HG02870 (cell line): ENCODE data around the gene BOLA1.
"Not testable (repeated sequence)": the region's sequence is repeated elsewhere in the genome, so short reads cannot be mapped to it uniquely, and the experiment has no call there.

ENCODE experiments used
- ATAC-seq: cut with Tn5 transposase; IDR thresholded peaks from one replicate; pipeline ENCODE4 v1.9.1; 2021; ENCODE audit warnings: mild to moderate bottlenecking, moderate library complexity; ENCODE audit not compliant: unreplicated experiment

BOLA1 gene

DNA sequence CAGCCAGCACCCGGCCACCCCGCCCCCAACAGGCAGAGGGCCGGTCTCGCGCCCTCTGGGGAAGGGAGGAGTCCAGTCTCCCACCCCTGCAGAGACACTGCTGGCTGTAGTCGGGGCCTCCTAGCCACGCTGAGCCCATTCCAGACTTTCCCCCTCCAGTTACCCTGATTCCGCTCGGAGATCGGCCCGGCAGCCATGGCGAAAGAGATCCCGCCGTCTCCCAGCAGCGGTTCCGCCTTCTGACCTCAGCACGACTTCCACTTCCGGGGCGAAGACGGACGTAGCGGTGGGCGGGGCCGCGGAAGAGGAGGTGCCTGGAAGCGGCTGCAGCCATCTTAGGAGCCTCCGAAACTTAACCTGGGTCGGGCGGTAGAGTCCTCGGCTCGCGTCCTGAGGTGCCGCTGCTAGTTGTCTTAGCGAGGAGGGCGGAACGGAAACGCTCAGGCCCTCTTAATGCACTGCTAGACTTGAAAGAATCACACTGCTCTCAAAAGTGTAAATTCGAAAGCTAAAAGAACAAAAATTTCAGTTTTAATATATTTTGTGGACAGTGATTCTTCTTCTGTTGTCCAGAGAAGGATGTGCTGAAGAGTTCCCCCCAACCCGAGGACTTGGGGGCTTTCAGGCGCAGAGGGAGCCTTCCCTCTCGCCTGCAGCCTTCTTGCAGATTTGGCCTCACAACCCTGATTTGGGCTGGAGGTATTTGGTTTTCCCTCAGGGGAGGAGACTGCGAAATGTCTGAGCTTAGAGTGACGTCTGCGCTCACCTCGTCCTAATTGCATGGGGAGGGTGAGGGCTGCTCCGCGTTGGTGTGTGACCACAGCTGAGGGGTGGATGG lies 28.4 kb downstream of the BOLA1 start, which contains the start of gene SF3B4:
Gene SF3B4, minus strand, starts transcription at position 241 of the 838 bp plus-strand sequence. Its CDS starts 44 bp downstream, at position 197.
- ATAC-seq: peak; percentile 90

DNA sequence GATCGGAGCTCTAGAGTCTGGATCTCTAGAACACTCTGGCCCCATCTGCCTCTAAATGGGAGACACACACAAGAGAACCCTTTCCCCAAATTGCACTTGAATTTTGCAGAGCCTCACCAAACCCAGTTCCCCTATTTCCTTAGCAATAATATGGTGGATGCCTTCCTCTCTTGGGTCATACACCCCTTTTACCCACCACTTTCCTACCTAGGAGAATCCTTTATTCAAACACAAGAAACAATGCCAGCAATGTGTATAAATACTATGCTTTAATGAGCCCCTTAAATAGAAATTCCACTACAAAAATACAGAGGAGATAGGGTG lies 29.0 kb downstream of the BOLA1 start:
- ATAC-seq: no peak

DNA sequence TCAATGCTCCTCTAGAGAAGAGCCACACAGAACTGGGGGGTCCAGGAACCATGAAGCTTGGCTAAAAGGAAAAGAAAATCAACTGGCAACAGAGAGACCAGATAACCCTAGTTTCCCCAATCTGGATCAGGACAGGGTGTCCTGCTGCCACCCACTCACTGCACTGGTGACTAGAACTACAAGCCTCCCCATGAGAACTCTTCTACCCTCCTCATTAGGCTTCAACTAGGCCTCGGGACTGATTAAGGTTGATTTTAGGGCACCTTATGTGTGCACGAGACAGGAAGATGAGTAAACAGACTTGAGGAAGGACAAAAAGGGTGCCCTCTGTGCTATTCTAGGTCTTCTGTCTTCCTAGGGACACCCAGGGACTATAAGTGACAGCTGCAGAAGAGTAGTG lies 30.5 kb downstream of the BOLA1 start:
- ATAC-seq: no peak

DNA sequence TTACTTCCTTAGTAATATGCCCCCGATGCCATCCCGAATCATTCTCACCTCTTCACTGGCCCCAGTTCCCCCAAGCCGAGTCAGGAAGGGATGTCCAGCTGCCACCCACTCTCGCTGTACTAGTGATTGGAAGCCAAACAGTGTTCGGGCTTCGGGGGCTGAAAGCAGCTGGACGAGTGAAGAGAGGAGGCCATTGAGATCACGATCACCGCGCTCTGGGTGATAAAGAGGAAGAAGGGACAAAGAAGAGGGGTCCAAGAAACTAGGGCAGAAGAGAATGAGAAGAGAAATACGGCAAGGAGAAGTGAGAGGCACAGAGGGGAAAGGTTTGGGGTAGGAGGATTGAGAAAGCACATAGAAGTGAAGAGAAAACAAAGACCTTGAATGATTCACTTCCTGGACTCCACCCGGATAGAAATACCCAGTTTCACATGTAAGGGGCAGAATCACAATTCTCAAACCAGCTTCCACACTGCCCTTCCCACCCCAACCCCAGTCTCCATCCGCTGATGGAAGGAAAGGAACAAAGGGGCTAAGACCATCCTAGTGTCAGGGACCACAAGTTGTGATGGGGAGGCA lies 31.9 kb downstream of the BOLA1 start:
- no peak for ATAC-seq

DNA sequence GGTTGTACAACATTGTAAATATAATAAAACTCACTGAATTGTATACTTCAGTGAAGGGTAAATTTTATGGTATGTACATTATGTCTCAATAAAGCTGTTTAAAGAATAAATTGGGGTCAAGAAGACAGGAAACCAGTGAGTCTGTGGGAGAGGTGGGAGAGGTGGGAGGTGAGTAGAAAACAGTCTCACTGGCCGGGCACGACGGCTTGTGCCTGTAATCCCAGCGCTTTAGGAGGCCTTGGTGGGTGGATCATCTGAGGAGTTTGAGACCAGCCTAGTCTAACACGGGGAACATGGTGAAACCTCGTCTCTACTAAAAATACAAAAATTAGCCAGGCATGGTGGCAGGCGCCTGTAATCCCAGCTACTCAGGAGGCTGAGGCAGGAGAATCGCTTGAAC lies 33.1 kb downstream of the BOLA1 start:
- no peak for ATAC-seq

DNA sequence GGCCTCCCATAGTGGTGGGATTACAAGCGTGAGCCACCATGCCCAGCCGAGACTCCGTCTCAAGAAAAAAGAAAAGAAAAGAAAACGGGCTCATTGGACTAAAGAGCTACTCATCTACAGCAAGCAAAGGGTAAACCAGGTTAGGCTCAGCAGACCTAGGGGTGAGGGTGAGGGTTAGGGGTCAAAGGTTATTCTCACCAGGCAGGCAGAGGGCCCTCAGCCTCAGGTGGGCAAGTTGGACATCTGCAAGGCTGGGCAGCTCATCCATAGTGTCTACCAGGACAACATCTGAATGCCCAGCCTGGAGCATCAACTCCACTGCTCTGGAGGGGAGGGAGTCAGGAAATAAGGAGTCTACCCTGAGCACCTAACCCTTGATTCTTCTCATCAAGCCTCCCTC lies 33.8 kb downstream of the BOLA1 start:
- no peak for ATAC-seq

DNA sequence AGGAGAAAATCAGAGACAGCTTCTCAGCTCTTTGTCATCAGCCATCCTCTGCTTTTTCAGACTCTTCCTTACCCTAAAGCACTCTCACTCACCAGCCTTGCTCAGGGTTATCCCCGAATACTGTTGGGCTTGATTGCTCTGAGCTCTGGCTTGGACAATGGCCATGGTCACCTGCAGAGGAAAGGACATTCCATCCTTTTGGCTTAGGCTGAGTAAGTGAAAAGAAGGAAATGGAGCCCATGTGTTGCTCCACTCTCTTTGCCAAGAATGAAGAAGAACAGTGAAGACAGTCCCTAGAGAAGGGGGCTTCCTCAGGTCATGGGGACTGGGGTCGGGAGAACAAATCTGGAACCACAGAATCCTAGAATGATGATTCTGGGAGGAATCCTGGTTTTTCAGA lies 35.0 kb downstream of the BOLA1 start:
- ATAC-seq: no peak

DNA sequence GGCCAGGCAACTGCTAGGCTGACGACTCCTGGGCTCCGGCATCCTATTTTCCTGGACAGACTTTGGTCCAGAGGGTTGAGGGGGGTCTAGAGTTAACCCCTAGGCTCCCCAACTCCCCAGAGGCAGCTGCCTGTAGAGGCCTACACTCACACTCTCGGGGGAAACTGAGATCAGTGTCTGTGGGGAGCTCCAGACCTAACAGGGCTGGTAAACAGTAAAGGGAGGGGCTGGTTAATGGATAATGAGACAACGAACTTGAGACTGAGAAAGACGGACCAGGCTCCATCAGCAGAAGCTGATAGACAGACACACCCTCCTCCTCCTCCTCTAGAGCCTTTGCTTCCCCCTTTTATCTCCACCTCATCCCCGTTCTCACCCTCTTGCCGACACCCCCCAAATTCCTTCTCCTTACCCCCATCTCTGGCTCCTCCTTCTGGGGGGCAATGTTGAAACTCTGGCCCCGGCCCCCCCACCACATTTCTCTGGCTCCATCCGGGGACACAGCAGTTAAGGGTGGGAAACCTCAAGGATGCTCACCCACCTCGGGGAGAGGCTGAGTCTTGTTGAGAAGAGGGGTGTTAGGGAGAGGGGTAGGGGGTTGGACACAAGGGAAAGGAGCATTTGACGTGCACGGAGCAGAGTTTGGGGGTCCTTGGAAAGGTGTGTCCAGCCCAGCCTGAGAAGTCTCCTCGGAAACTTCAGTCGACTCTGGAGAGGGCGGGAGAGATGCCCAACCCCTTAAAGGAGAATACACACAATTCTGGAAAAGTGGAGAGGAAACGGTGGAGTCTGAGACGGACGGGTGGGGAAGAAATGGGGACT lies 37.0 kb downstream of the BOLA1 start, which contains the start of gene MTMR11:
Gene MTMR11, minus strand, starts transcription at position 710 of the 822 bp plus-strand sequence. Its CDS starts 232 bp downstream, at position 478.
- ATAC-seq: no peak

DNA sequence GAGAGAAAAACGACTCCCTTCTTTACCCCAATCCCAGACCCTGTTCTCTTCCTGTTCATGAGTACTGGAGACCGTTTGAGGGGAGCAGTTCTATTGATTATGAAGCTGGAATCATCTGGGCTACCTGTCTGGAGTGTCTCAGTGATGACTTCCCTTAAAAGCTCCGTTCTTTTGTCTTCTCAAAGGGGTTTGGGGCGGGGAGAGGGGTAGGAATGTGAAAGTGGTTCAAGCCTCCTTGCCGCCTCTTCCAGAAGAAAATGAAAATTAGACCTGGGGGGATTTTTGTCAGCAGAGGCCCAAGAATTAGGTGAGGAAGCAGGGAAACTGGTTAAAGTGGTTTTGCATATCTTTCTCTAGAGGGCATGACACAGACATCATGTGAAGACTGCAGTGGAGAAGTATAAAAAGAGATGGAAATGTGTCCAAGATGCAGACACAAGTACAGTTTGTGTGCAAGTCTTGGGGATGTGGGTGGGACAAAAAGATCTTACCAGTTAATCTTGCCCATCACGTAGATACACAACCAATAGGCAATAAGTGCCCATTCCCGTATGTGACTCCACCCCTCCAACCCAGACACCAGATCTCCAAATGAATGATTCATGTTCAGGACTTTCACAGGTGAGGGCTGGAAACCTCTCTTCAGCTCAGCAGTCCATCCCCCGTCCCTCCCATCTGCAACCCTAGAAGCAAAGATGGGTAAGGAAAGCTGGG lies 37.8 kb downstream of the BOLA1 start:
- ATAC-seq: no peak

DNA sequence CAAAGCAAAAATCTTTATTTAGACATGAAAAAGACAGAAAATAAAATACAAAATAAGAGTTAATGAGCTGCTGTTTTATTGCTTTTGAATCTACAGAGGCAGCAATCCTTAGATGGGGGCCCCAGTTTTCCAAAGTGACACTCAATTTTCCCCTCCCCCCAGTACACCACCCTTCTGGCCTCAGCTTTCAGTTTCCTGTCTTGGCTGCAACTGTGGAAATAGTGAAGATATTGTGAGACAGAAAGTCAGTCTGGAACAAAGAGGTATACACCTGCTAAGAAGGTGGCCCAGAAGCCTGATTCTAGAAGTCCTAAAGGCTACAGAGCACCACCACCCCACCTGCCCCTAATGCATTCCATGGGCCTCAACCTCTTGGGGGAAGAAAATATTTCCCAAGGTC lies 38.4 kb downstream of the BOLA1 start:
- ATAC-seq: no peak

DNA sequence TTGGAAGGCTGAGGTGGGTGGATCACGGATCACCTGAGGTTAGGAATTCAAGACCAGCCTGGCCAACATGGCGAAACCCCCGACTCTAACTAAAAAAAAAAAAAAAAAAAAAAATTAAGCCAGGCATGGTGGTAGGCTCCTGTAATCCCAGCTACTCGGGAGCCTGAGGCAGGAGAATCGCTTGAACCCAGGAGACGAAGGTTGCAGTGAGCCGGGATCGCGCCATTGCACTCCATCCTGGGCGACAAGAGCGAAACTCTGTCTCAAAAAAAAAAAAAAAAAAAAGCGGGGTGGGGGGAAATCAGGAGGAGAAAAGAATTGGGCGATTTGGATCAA lies 39.3 kb downstream of the BOLA1 start:
- not testable (repeated sequence) for ATAC-seq

DNA sequence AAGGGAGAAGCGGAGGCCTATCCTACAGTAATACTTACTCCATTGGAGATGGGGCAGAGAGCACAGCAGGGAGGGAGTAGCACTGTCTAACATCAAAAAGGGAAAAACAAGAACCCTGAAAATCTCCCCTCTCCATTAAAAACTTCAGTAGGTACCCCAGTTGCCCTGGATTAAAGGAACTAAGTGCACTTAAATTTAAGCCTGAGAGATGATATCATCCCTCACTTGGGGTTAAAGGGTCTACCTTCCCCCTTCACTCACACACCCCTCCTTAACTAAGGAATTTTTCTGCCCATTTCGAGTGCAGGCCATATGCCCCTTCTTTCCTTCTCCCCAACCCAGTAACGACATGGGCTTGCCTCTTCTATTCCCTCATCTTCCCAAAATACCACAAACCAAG lies 41.1 kb downstream of the BOLA1 start:
- no peak for ATAC-seq

DNA sequence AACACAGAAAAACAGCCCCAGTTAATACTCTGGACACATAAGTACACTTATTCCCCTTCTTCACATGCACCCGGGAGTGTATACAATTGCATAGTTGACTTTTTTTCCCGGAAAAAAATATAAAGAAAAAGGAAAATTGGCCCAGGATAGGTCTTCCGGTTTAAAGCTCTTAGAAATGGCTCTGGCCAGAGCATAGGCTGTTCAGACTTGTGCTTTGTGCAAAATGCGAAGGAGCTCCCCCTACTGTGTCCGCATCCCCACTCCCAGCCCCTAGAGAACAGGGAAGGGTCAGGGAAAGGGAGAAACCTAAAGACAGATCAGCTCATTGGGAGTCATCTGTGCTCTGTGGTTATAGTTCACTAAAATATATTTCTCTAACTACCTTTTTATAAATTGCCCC lies 42.8 kb downstream of the BOLA1 start:
- ATAC-seq: no peak

DNA sequence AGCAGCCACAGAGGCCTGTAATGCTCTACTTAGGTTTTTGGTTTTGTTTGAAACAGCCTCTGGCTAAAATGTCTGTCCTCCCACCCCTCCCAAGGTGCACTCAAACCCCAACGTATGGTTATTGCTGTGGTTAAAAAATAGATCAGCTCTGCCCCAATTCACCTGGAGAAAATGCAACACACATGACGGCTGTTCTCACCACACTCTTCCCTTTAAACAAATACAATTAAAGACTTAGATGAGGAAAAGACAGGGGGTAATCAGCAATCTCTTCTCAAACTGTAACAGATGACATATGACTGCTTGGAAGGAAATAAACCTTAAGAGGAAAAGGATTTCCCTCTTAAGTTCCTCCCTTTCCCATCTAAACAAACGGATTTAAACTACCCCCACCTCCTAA lies 43.5 kb downstream of the BOLA1 start:
- ATAC-seq: no peak

DNA sequence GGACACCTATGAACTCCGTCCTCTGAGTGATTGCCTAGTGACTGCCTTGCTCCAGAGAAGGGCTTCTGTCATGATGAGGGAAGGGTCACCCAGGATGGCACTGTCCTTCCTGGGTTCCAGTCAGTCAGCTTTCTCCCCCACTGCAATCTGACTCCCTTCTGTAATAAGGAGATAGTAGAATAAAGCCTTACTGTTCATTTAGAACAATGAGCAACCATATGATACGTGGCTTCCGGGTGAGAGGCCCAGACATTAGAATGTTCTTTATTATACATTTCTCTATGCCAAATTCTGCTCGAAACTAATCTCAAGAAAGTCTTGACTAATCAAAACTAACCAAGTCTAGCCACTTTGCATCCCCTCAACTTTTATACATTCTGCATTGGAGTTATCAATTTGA lies 45.8 kb downstream of the BOLA1 start:
- no peak for ATAC-seq

DNA sequence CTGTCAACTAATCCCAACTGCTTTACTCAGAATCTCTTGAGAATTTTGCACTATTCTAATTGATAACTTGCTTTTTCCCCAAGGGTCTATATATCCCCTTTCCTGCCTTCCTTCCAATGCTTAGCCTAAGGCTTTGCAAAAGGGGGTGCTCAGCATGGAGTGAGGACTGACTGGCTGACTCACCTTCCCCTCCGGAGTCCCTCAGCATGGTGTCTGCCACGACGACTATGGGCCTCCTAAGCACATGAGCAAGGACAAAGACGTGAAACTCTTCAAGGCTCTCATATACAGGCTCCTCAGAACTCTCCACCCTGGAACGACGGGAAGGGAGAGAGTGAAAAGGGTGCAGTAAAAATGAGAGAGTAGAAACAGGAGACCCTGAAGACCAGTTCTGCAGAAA lies 50.5 kb downstream of the BOLA1 start:
- no peak for ATAC-seq
